Endothelial cell of umbilical vein (primary cell): ENCODE results near the gene COL23A1. TPM values are rescaled to one million over a fixed set of nuclear protein-coding genes. Genes with fewer than 3 reads are reported as not detected.

Experiments used
- BruUV-seq: library from RNA; stranded (reverse); fragments of 400-500 nt; replicated peaks from 2 replicates; lab custom pipeline; 2021; lab: Mats Ljungman, UMichigan
- CTCF ChIA-PET: fragments of 300-600, 350-600 bp; sonication (Branson Sonifier 250); formaldehyde crosslinking; loops from one replicate; lab custom pipeline; 2021; ENCODE audit warnings: antibody characterized with exemption, inconsistent platforms; lab: Charles Lee
- POLR2A ChIA-PET: fragments of 300-600, 350-600 bp; sonication (Branson Sonifier 250); formaldehyde crosslinking; loops from one replicate; lab custom pipeline; 2021; ENCODE audit warnings: antibody characterized with exemption, inconsistent platforms; lab: Charles Lee
- DNase-seq: peaks from one replicate; pipeline ENCODE4 v3.0.0-alpha.2; 2011; ENCODE audit warnings: low read depth, low spot score
- FAIRE-seq: peaks from 2 replicates; lab custom pipeline; 2011; peaks lifted over from hg19 to GRCh38; lab: Jason Lieb, UNC
- H2AFZ ChIP-seq: 2 replicates; pipeline ENCODE4 v1.6.0; 2012; ENCODE audit warnings: low read depth, low read length, control low read depth, inconsistent platforms
- H3K27ac ChIP-seq: 2 replicates; pipeline ENCODE4 v1.5.1; 2011; ENCODE audit warnings: low read depth, mild to moderate bottlenecking, control low read depth, low read length, moderate library complexity; ENCODE audit not compliant: insufficient read depth
- H3K27me3 ChIP-seq, 2 experiments: 2 replicates each; pipeline versions ENCODE4 v1.6.0 to v1.6.1; 2011; ENCODE audit warnings: low read length in 2 of 2, mixed read lengths in 1 of 2; ENCODE audit not compliant: control insufficient read depth in 2 of 2, insufficient read depth in 2 of 2
- H3K36me3 ChIP-seq, 2 experiments: 2 replicates in 1 of 2; 3 replicates in 1 of 2; pipeline ENCODE4 v1.5.1; 2011; ENCODE audit warnings: low read length in 2 of 2, mild to moderate bottlenecking in 1 of 2, moderate library complexity in 1 of 2; ENCODE audit not compliant: control insufficient read depth in 2 of 2, insufficient read depth in 2 of 2; ENCODE audit errors: extremely low read depth in 1 of 2
- H3K4me1 ChIP-seq: 3 replicates; pipeline ENCODE4 v1.5.1; 2011; ENCODE audit warnings: mild to moderate bottlenecking, low read length; ENCODE audit not compliant: control insufficient read depth, insufficient read depth; ENCODE audit errors: extremely low read depth
- H3K4me2 ChIP-seq: 2 replicates; pipeline ENCODE4 v1.6.1; 2011; ENCODE audit warnings: low read length, control low read depth, mixed read lengths; ENCODE audit not compliant: insufficient read depth
- H3K4me3 ChIP-seq, 3 experiments: fragments of 200-600 bp in 1 of 3; sonication (generic), shearing (Covaris generic) in 1 of 3; replicated peaks in 1 of 3; 2 replicates each; pipeline ENCODE4 v1.5.1; 2011 to 2016; ENCODE audit warnings: control low read depth in 3 of 3, low read length in 3 of 3, mild to moderate bottlenecking in 2 of 3, inconsistent platforms in 1 of 3, low read depth in 1 of 3, moderate library complexity in 1 of 3; ENCODE audit not compliant: insufficient read depth in 1 of 3
- H3K79me2 ChIP-seq: 2 replicates; pipeline ENCODE4 v1.6.0; 2012; ENCODE audit warnings: low read length, inconsistent platforms; ENCODE audit not compliant: control insufficient read depth, insufficient read depth
- H3K9ac ChIP-seq: replicated peaks from 2 replicates; pipeline ENCODE3; 2011; ENCODE audit warnings: low read length, control low read depth; ENCODE audit not compliant: insufficient read depth; ENCODE audit errors: extremely low read depth
- H3K9me1 ChIP-seq: replicated peaks from 3 replicates; pipeline ENCODE4 v1.6.0; 2011; ENCODE audit warnings: mild to moderate bottlenecking, low read length; ENCODE audit not compliant: control insufficient read depth, insufficient read depth; ENCODE audit errors: extremely low read depth
- H3K9me3 ChIP-seq: replicated peaks from 2 replicates; pipeline ENCODE4 v1.5.1; 2012; ENCODE audit warnings: low read length, inconsistent platforms; ENCODE audit not compliant: control insufficient read depth, insufficient read depth
- H4K20me1 ChIP-seq: replicated peaks from 2 replicates; pipeline ENCODE3; 2011; ENCODE audit warnings: mild to moderate bottlenecking, low read length; ENCODE audit not compliant: control insufficient read depth, insufficient read depth; ENCODE audit errors: extremely low read depth
- CTCF ChIP-seq, 2 donors: IDR thresholded peaks; 1 replicate in 1 of 2; 2 replicates in 1 of 2; pipeline ENCODE4 v1.5.1; 2011; ENCODE audit warnings: low read length in 2 of 2, mild to moderate bottlenecking in 2 of 2, moderate library complexity in 2 of 2, control low read depth in 1 of 2, inconsistent platforms in 1 of 2, low read depth in 1 of 2; ENCODE audit not compliant: insufficient read depth in 1 of 2; ENCODE audit errors: extremely low read depth in 1 of 2
- FOS ChIP-seq: IDR thresholded peaks from 2 replicates; pipeline ENCODE4 v1.6.1; 2011; ENCODE audit warnings: mild to moderate bottlenecking, low read length, moderate library complexity, borderline replicate concordance; ENCODE audit not compliant: insufficient read depth
- GATA2 ChIP-seq: IDR thresholded peaks from 2 replicates; pipeline ENCODE4 v1.7.0; 2011; ENCODE audit warnings: low read depth, mild to moderate bottlenecking, moderate library complexity, mixed read lengths, low read length; ENCODE audit not compliant: insufficient read length, insufficient read depth
- JUN ChIP-seq: IDR thresholded peaks from 2 replicates; pipeline ENCODE4 v1.6.1; 2011; ENCODE audit warnings: borderline replicate concordance, low read depth; ENCODE audit not compliant: insufficient read length, insufficient read depth
- MYC ChIP-seq: IDR thresholded peaks from one replicate; pipeline ENCODE4 v1.6.1; 2011; ENCODE audit warnings: mild to moderate bottlenecking, low read depth, low read length
- dilution Hi-C: fragments of 300-500 bp; cut with MboI; formaldehyde crosslinking; loops from one replicate; pipeline ENCODE4 v1.15.0; 2019; ENCODE audit warnings: low sequenced_read_pairs; ENCODE audit not compliant: extremely low pct_ligation_motif_present
- intact Hi-C: fragments of 100-400 bp; cut with micrococcal nuclease; formaldehyde crosslinking; loops from one replicate; pipeline ENCODE4 v1.10.0; 2022
- polyA plus RNA-seq, 4 experiments: library from polyadenylated mRNA; depleted of rRNA in 3 of 4; stranded (reverse) in 3 of 4; unstranded in 1 of 4; fragments of >200 nt; gene quantifications; 2 replicates each; pipeline versions ENCODE4 v1.2.1 to v1.2.3, GENCODE V29; 2011 to 2012; ENCODE audit warnings: missing spikeins in 1 of 4
- total RNA-seq: library from RNA; stranded (reverse); gene quantifications from 2 replicates; pipeline ENCODE4 v1.2.3, GENCODE V29; 2021

COL23A1 gene
- total and polyA plus RNA-seq, 2 donors (not counting 3 experiments of a cell fraction or from before 2014, with no cell fraction given), result not detected

- FAIRE-seq (no peak), DNase-seq (no peak)
- Histone ChIP-seq H3K9ac (no peak overlapping the region), H3K79me2 (no peaks in the 10 kb centered on the region), H3K9me1 (no peaks in the 10 kb centered on the region), H3K36me3 (no peaks in the 10 kb centered on the region), H3K9me3 (no peaks in the 10 kb centered on the region), H3K4me3 (no peak overlapping the region), H3K4me1 (no peaks in the 10 kb centered on the region), H3K4me2 (no peak overlapping the region), H2AFZ (no peak overlapping the region), H3K27ac (no peak overlapping the region), H3K27me3 (no peaks in the 10 kb centered on the region), H4K20me1 (no peaks in the 10 kb centered on the region)
- intact Hi-C loops (no loop called here), dilution Hi-C loops (no loop called here)
- TF ChIP-seq FOS, result no peak
- TF ChIP-seq CTCF (IDR thresholded peaks at IDR 0.05; ENCODE audit: extremely low read depth in 1 of 2, insufficient read depth in 1 of 2, low read depth in 1 of 2, low read length in 2 of 2), result no peak
- no peak for TF ChIP-seq MYC
- no peak for TF ChIP-seq GATA2
- TF ChIP-seq JUN, result no peak
- POLR2A ChIA-PET, result no interaction called here
- BruUV-seq, result no TSS peak
- CTCF ChIA-PET, result no interaction called here
These were observed 206.0 kb downstream of the COL23A1 start for GRCh38 chr5:178383919-178384815.
